Ishikawa (cell line): ENCODE measurements around the gene PTCD2.

Source experiments
- CEBPB ChIP-seq: IDR thresholded peaks from 2 replicates; pipeline ENCODE4 v1.6.1; 2012
- CREB1 ChIP-seq: IDR thresholded peaks from 2 replicates; pipeline ENCODE4 v1.6.1; 2012; ENCODE audit warnings: low read depth
- EGR1 ChIP-seq: IDR thresholded peaks from 2 replicates; pipeline ENCODE4 v1.6.1; 2012
- EP300 ChIP-seq: IDR thresholded peaks from 2 replicates; pipeline ENCODE4 v1.6.1; 2012; ENCODE audit warnings: borderline replicate concordance
- FOXM1 ChIP-seq: IDR thresholded peaks from 2 replicates; pipeline ENCODE4 v1.6.1; 2012; ENCODE audit warnings: low read depth, borderline replicate concordance
- NFIC ChIP-seq: IDR thresholded peaks from 2 replicates; pipeline ENCODE4 v1.6.1; 2012
- RAD21 ChIP-seq: IDR thresholded peaks from 2 replicates; pipeline ENCODE4 v1.6.1; 2012; ENCODE audit warnings: low read depth
- TAF1 ChIP-seq: IDR thresholded peaks from 2 replicates; pipeline ENCODE4 v1.6.1; 2012; ENCODE audit warnings: low read depth, mild to moderate bottlenecking
- YY1 ChIP-seq: IDR thresholded peaks from 2 replicates; pipeline ENCODE4 v1.6.1; 2012; ENCODE audit warnings: low read depth
- ZBTB7A ChIP-seq: IDR thresholded peaks from 2 replicates; pipeline ENCODE4 v1.6.1; 2012; ENCODE audit warnings: low read depth
- TF ChIP-seq, protein P1 (sequence below): IDR thresholded peaks from 2 replicates; pipeline ENCODE4 v1.6.1; 2012; ENCODE audit warnings: low read depth, mild to moderate bottlenecking
- TF ChIP-seq, protein P2 (sequence below): IDR thresholded peaks from 2 replicates; pipeline ENCODE4 v1.6.1; 2012
- TF ChIP-seq, protein P3 (sequence below): IDR thresholded peaks from 2 replicates; pipeline ENCODE4 v1.6.1; 2012

DNA sequence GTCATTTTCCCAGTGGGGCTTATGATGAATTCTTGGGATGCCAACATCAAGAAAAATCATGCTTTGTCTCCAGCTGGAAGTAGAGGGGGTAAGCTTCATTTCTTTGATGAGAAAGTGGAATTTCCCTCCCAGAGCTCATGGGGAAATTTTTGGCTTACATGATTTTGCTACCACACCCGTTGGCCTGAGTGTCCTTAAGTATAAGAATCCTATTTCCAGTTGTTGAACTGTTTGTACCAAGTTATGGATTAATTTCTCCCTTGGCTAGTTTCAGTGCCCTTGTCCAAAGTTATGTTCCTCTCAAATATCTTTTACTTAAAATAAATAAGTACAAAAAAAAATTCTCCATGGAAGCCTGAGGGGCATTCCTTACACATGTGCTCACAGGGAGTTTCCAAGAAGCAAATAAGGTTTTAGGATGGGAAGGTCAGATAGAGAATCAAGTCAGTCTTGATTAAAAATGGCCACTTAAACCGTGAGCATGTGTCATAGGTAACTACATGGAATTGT, 82.3 kb downstream of the PTCD2 start:
- TF ChIP-seq EP300 (no peak), NFIC (no peak), TAF1 (no peak), YY1 (no peak), ZBTB7A (no peak), FOXM1 (no peak), RAD21 (no peak), EGR1 (no peak), CEBPB (no peak), CREB1 (no peak)
- TF ChIP-seq, protein P1, sequence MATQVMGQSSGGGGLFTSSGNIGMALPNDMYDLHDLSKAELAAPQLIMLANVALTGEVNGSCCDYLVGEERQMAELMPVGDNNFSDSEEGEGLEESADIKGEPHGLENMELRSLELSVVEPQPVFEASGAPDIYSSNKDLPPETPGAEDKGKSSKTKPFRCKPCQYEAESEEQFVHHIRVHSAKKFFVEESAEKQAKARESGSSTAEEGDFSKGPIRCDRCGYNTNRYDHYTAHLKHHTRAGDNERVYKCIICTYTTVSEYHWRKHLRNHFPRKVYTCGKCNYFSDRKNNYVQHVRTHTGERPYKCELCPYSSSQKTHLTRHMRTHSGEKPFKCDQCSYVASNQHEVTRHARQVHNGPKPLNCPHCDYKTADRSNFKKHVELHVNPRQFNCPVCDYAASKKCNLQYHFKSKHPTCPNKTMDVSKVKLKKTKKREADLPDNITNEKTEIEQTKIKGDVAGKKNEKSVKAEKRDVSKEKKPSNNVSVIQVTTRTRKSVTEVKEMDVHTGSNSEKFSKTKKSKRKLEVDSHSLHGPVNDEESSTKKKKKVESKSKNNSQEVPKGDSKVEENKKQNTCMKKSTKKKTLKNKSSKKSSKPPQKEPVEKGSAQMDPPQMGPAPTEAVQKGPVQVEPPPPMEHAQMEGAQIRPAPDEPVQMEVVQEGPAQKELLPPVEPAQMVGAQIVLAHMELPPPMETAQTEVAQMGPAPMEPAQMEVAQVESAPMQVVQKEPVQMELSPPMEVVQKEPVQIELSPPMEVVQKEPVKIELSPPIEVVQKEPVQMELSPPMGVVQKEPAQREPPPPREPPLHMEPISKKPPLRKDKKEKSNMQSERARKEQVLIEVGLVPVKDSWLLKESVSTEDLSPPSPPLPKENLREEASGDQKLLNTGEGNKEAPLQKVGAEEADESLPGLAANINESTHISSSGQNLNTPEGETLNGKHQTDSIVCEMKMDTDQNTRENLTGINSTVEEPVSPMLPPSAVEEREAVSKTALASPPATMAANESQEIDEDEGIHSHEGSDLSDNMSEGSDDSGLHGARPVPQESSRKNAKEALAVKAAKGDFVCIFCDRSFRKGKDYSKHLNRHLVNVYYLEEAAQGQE: no peak
- TF ChIP-seq, protein P2, sequence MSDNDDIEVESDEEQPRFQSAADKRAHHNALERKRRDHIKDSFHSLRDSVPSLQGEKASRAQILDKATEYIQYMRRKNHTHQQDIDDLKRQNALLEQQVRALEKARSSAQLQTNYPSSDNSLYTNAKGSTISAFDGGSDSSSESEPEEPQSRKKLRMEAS: no peak
- TF ChIP-seq, protein P3, sequence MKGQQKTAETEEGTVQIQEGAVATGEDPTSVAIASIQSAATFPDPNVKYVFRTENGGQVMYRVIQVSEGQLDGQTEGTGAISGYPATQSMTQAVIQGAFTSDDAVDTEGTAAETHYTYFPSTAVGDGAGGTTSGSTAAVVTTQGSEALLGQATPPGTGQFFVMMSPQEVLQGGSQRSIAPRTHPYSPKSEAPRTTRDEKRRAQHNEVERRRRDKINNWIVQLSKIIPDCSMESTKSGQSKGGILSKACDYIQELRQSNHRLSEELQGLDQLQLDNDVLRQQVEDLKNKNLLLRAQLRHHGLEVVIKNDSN: no peak
